ENCODE data around the gene VTI1A.
"Not testable (repeated sequence)": the region's sequence is repeated elsewhere in the genome, so short reads cannot be mapped to it uniquely, and the experiment has no call there.

The VTI1A gene

DNA sequence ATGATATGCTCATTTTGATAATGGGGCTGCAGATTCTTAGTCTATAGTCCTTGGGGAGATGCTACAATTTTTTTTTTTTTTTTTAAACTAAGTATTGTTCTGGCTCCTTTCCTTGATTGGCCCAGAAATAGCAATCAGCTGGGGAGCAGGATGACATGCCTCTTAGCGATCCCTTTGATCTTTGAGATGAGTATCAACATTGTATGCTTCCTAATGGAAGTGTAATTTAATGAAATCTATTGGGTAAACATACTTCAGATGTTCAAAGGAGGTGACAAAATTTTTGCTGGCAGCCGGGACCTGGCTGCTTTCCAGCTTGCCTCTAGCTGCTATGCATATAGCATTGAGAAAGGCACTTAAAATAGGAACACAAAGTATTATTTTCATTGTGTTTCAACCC lies 43.5 kb downstream of the VTI1A start:
- no peak for FAIRE-seq
- TF ChIP-seq, protein P1, sequence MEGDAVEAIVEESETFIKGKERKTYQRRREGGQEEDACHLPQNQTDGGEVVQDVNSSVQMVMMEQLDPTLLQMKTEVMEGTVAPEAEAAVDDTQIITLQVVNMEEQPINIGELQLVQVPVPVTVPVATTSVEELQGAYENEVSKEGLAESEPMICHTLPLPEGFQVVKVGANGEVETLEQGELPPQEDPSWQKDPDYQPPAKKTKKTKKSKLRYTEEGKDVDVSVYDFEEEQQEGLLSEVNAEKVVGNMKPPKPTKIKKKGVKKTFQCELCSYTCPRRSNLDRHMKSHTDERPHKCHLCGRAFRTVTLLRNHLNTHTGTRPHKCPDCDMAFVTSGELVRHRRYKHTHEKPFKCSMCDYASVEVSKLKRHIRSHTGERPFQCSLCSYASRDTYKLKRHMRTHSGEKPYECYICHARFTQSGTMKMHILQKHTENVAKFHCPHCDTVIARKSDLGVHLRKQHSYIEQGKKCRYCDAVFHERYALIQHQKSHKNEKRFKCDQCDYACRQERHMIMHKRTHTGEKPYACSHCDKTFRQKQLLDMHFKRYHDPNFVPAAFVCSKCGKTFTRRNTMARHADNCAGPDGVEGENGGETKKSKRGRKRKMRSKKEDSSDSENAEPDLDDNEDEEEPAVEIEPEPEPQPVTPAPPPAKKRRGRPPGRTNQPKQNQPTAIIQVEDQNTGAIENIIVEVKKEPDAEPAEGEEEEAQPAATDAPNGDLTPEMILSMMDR (IDR thresholded peaks at IDR 0.05; ENCODE audit: insufficient read depth, missing control alignments) = no peak
- no peak for DNase-seq (ENCODE audit: insufficient read length, low spot score)

DNA sequence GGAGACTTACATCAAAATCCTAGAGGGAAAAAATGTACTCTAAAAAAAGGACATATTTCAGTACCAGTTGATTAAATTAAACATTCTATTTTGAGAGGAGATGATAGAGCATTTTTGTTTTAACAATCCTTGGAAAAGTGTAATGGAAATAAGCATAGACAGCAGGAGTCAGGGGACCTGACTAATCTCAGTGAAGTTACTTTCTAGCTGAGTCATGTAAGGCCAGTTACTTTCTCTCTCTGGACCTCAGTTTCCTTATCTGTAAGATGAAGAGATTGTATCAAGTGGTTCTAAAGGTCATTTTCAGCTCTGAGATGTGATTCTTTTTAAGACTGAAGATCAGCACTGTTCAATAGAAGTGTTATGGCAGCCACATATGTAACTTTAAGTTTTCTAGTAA lies 44.1 kb downstream of the VTI1A start:
- FAIRE-seq (no peak), DNase-seq (ENCODE audit: insufficient read length, low spot score) (no peak)
- TF ChIP-seq, protein P1 (IDR thresholded peaks at IDR 0.05; ENCODE audit: insufficient read depth, missing control alignments) = no peak

DNA sequence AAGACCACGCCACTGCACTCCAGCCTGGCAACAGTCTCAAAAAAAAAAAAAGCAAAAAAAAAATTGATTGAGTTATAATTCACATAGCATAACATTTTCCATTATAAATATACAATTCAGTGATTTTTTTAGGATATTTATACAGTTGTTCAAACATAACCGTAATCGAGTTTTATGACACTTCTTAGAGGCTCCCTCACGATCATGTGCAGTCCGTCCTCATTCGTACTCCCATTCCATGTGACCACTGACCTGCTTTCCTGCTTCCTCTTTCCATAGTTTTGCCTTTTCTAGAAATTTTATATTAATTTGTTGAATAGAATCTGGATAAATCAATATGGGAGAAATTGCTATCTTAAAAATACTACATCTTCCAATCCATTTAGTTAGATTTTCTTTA lies 45.7 kb downstream of the VTI1A start:
- DNase-seq (ENCODE audit: insufficient read length, low spot score) = no peak
- TF ChIP-seq, protein P1 (IDR thresholded peaks at IDR 0.05; ENCODE audit: insufficient read depth, missing control alignments) = no peak
- no peak for FAIRE-seq

DNA sequence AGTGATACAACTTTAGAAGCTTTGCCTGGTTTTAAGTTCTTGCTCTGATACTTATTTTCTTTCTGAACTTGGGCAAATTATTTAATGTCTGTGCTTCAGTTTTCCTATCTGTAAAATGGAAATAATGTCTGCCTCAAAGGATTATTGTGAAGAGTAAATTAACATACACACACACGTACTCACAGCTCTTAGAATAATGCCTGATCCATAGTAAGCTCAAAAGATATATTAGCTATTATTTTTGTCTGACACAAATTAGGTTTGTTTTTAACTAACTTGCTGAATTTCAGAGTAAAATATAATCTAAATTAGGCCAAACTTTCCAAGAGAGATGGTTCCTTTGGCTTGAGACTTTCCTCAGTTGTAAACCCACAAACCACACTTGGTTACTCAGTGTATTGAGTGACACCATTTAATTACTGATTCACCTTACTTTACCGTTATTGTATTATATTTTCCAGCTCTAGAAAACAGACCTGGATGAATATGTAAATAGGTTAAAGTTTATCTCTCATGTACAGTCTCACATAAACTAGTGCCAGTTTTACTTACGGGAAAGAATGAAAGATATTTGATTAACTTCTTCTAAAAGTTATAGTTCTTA lies 50.4 kb downstream of the VTI1A start:
- TF ChIP-seq, protein P1 (IDR thresholded peaks at IDR 0.05; ENCODE audit: insufficient read depth, missing control alignments) = no peak
- FAIRE-seq (no peak), DNase-seq (ENCODE audit: insufficient read length, low spot score) (no peak)

DNA sequence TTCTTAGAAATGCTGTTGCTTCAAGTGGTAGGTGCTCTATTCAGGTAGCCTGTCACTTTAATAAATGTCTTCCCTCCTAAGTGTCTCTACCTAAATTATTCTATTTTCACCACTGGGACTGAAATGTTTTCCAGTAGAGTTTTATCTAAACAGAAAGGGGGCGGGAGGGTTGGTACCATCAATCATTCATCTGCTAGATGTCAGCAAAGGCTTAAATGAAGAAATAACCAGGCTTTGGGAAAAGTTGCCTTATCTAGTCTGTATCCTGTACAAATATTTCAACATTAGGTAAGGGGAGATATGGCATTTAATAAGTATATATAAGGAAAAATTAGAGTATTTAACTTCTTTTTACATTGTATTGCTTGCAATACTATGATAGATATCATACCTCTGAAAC lies 51.8 kb downstream of the VTI1A start:
- FAIRE-seq = no peak
- no peak for DNase-seq (ENCODE audit: insufficient read length, low spot score)
- TF ChIP-seq, protein P1 (IDR thresholded peaks at IDR 0.05; ENCODE audit: insufficient read depth, missing control alignments) = no peak

DNA sequence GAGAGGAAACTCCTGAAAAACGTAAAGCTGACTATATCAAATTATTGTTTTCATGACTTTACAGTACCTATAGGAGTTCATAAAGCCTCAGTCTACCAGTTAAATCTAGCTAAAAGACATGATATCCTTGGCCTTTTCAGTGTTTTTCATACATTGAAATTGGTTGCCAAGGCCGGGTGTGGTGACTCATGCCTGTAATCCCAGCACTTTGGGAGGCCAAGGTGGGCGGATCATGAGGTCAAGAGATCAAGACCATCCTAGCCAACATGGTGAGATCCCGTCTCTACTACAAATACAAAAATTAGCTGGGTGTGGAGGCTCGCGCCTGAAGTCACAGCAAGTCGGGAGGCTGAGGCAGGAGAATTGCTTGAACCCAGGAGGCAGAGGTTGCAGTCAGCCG lies 53.0 kb downstream of the VTI1A start:
- FAIRE-seq; DNase-seq (ENCODE audit: insufficient read length, low spot score): not testable (repeated sequence)

DNA sequence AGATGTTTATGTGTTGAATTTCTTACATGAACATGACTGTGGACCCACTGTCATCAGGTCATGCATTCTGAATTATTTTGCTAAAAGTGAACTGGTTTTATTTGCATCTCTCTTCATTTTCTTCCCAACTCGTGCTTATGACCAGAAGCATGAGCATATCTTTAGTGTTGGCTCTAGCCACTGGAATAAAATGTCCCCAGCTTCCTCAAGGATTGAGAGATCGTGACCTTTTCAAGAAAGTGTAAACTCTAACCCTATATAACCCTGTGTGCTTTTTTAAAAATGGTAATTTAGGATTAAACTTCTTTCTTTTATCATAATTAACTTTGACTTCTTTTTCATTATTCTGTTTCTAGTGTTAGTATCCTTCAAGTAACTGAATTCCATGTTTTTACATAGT lies 55.5 kb downstream of the VTI1A start:
- DNase-seq (ENCODE audit: insufficient read length, low spot score) (no peak), FAIRE-seq (no peak)
- TF ChIP-seq, protein P1 (IDR thresholded peaks at IDR 0.05; ENCODE audit: insufficient read depth, missing control alignments) = no peak

DNA sequence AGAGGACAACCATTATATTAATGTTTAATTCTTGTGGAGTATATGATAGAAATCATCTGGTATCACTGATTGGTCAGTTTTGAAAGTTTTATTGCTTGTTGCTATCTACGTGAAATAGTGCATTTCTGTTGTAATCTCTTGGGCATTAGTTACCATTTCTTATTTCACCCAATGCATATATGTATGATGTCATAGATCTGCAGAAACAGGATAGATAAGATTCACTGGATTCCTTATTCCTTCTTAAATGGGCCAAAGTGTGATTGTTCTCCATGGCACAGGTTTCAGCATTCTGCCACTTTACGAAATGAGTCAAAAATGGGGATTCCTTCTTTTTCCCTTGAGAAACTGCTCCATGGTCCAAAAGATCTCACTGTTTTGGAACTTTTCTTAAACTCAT lies 56.6 kb downstream of the VTI1A start:
- TF ChIP-seq, protein P1 (IDR thresholded peaks at IDR 0.05; ENCODE audit: insufficient read depth, missing control alignments) = no peak
- DNase-seq (ENCODE audit: insufficient read length, low spot score) (no peak), FAIRE-seq (no peak)
